Fibroblast of lung (primary cell): ENCODE data around the gene FBRSL1. TPM values are rescaled to one million over a fixed set of nuclear protein-coding genes. Genes with fewer than 3 reads are reported as not detected.

Experiments
- DNase-seq, 2 donors: peaks; one replicate each; pipeline versions ENCODE4 v3.0.0 to v3.0.0-alpha.2; 2010; ENCODE audit warnings: low read depth in 2 of 2
- H2AFZ ChIP-seq: 2 replicates; pipeline ENCODE4 v1.5.1; 2012; ENCODE audit warnings: low read length, control low read depth, inconsistent platforms
- H3K27ac ChIP-seq: 2 replicates; pipeline ENCODE4 v1.5.1; 2011; ENCODE audit warnings: low read length, control low read depth; ENCODE audit not compliant: insufficient read depth
- H3K27me3 ChIP-seq: 2 replicates; pipeline ENCODE4 v1.5.1; 2011; ENCODE audit warnings: mild to moderate bottlenecking, low read length; ENCODE audit not compliant: control insufficient read depth, insufficient read depth
- H3K36me3 ChIP-seq: 2 replicates; pipeline ENCODE4 v1.5.1; 2011; ENCODE audit warnings: low read length; ENCODE audit not compliant: control insufficient read depth, insufficient read depth
- H3K4me1 ChIP-seq: 2 replicates; pipeline ENCODE4 v1.5.1; 2011; ENCODE audit warnings: low read length; ENCODE audit not compliant: control insufficient read depth, insufficient read depth; ENCODE audit errors: extremely low read depth
- H3K4me2 ChIP-seq: 2 replicates; pipeline ENCODE4 v1.5.1; 2011; ENCODE audit warnings: low read length, control low read depth; ENCODE audit not compliant: insufficient read depth; ENCODE audit errors: extremely low read depth
- H3K4me3 ChIP-seq, 4 experiments: fragments of 200-600 bp in 1 of 4; sonication (generic) in 1 of 4; replicated peaks in 1 of 4; 2 replicates each; pipeline ENCODE4 v1.5.1; 2011 to 2016; ENCODE audit warnings: low read length in 4 of 4, low read depth in 3 of 4, mild to moderate bottlenecking in 3 of 4, control low read depth in 2 of 4, inconsistent platforms in 1 of 4, mixed read lengths in 1 of 4; ENCODE audit not compliant: insufficient read depth in 1 of 4; ENCODE audit errors: control extremely low read depth in 1 of 4
- H3K79me2 ChIP-seq: 2 replicates; pipeline ENCODE4 v1.5.1; 2012; ENCODE audit warnings: mild to moderate bottlenecking, low read length, inconsistent platforms; ENCODE audit not compliant: control insufficient read depth, insufficient read depth
- H3K9ac ChIP-seq: 2 replicates; pipeline ENCODE4 v1.5.1; 2011; ENCODE audit warnings: mild to moderate bottlenecking, low read length, control low read depth; ENCODE audit not compliant: insufficient read depth
- H3K9me3 ChIP-seq: 2 replicates; pipeline ENCODE4 v1.5.1; 2012; ENCODE audit warnings: low read depth, low read length; ENCODE audit not compliant: control insufficient read depth, insufficient read depth
- H4K20me1 ChIP-seq: 2 replicates; pipeline ENCODE4 v1.5.1; 2011; ENCODE audit warnings: low read length; ENCODE audit not compliant: control insufficient read depth, insufficient read depth; ENCODE audit errors: extremely low read depth
- CTCF ChIP-seq, 2 donors: IDR thresholded peaks in 1 of 2; conservative IDR thresholded peaks in 1 of 2; 1 replicate in 1 of 2; 2 replicates in 1 of 2; pipeline ENCODE4 v1.5.1; 2011 to 2012; ENCODE audit warnings: low read length in 2 of 2, control low read depth in 1 of 2, inconsistent platforms in 1 of 2, low read depth in 1 of 2, mild to moderate bottlenecking in 1 of 2
- EZH2 ChIP-seq: IDR thresholded peaks from 2 replicates; pipeline ENCODE4 v1.5.1; 2012; ENCODE audit warnings: low read length, control low read depth, mild to moderate bottlenecking; ENCODE audit errors: missing control alignments
- polyA plus RNA-seq, 2 donors: library from polyadenylated mRNA; depleted of rRNA in 1 of 2; stranded (reverse) in 1 of 2; unstranded in 1 of 2; fragments of >200 nt; gene quantifications; 2 replicates each; pipeline ENCODE4 v1.2.1, GENCODE V29; 2011 to 2012; ENCODE audit warnings: missing spikeins in 1 of 2
- total RNA-seq: library from RNA; depleted of rRNA; stranded (reverse); fragments of >200 nt; gene quantifications from 2 replicates; pipeline ENCODE4 v1.2.1, GENCODE V29; 2014

FBRSL1 gene
- total and polyA plus RNA-seq, 2 donors (not counting 1 experiment from before 2014, with no cell fraction given) = 1.4 to 1.8 TPM

DNA sequence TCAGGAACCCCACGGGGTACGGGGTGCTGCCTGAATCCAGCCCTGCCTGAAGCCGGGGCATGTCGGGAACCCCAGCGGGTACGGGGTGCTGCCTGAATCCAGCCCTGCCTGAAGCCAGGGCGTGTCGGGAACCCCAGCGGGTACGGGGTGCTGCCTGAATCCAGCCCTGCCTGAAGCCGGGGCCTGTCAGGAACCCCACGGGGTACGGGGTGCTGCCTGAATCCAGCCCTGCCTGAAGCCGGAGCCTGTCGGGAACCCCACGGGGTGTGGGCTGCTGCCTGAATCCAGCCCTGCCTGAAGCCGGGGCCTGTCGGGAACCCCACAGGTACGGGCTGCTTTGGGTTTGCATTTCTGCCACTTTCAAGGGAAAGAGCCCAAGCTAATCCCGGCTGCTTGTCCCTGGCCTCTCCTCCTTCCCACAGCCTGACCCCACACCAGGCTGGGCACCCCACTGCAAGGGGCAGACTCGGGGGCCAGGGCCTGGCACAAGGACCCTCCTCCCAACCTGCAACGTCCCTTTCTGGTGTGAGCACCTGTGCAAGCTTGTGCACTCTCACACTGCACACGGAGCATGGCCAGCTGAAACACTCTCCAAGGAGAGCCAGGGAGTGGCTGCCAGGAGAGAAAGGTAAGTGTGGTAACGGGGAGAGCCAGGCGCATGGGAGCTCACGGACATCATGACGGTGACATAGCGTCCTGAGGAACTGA lies 5.6 kb upstream of the FBRSL1 start:
- H3K4me2 ChIP-seq = no peak overlapping the region
- DNase-seq = no peak
- no peaks in the 10 kb centered on the region for H3K36me3 ChIP-seq
- no peaks in the 10 kb centered on the region for H3K9me3 ChIP-seq
- TF ChIP-seq CTCF (conservative IDR thresholded peaks at IDR 0.05 in 1 of 2, IDR thresholded peaks at IDR 0.05 in 1 of 2; ENCODE audit: low read depth in 1 of 2, low read length in 2 of 2) = no peak
- no peak for TF ChIP-seq EZH2
- no peak overlapping the region for H3K9ac ChIP-seq
- no peaks in the 10 kb centered on the region for H3K27me3 ChIP-seq
- H4K20me1 ChIP-seq = no peaks in the 10 kb centered on the region
- no peak overlapping the region for H3K27ac ChIP-seq
- no peaks in the 10 kb centered on the region for H3K79me2 ChIP-seq
- no peak overlapping the region for H2AFZ ChIP-seq
- no peak overlapping the region for H3K4me3 ChIP-seq
- H3K4me1 ChIP-seq = no peaks in the 10 kb centered on the region

DNA sequence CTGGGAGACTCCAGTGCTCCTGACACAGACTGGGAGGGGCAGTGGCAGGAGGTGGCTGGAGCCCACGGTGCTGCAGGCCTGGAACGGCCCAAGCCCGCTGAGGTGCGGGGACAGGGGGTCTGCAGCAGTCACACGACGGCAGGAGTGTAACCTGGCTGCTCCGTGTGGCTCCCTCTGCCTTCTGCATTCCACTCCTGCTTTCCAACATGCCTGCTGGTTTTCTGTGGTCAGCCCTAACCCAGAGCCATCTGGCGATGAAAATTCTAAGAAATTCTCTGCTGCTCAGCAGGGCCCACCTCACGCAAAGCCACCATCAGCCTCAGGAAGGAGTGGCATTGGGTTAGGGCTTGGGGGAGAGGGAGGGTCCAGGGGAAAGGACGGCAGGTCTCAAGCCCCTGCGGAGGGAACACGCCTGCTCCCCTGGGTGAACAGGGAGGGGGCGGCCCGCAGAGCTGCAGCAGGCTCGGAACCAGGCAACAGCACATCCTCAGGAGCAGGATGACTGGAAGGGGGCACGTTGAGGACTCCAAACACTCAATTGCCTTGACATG lies 5.0 kb upstream of the FBRSL1 start:
- TF ChIP-seq CTCF (conservative IDR thresholded peaks at IDR 0.05 in 1 of 2, IDR thresholded peaks at IDR 0.05 in 1 of 2; ENCODE audit: low read depth in 1 of 2, low read length in 2 of 2) (no peak), EZH2 (no peak)
- Histone ChIP-seq H3K36me3 (no peaks in the 10 kb centered on the region), H3K4me2 (no peak overlapping the region), H3K79me2 (no peaks in the 10 kb centered on the region), H3K9me3 (no peaks in the 10 kb centered on the region), H4K20me1 (no peaks in the 10 kb centered on the region), H3K27me3 (no peaks in the 10 kb centered on the region), H3K27ac (no peak overlapping the region), H2AFZ (no peak overlapping the region), H3K4me1 (no peaks in the 10 kb centered on the region), H3K9ac (no peak overlapping the region), H3K4me3 (no peak overlapping the region)
- no peak for DNase-seq

- no peak overlapping the region for H3K4me2 ChIP-seq
- no peak for TF ChIP-seq CTCF (conservative IDR thresholded peaks at IDR 0.05 in 1 of 2, IDR thresholded peaks at IDR 0.05 in 1 of 2; ENCODE audit: low read depth in 1 of 2, low read length in 2 of 2)
- no peak for TF ChIP-seq EZH2
- H3K4me1 ChIP-seq = no peaks in the 10 kb centered on the region
- H3K9me3 ChIP-seq = no peaks in the 10 kb centered on the region
- no peaks in the 10 kb centered on the region for H3K27me3 ChIP-seq
- no peak overlapping the region for H3K4me3 ChIP-seq
- H4K20me1 ChIP-seq = no peaks in the 10 kb centered on the region
- no peak for DNase-seq
- peaks cover under 1% of the 10 kb centered on the region for H3K79me2 ChIP-seq
- no peak overlapping the region for H3K9ac ChIP-seq
- no peaks in the 10 kb centered on the region for H3K36me3 ChIP-seq
- no peak overlapping the region for H2AFZ ChIP-seq
- no peak overlapping the region for H3K27ac ChIP-seq
Observed at GRCh38 chr12:132485619-132486018, 4.3 kb upstream of the FBRSL1 start.
